GM18498 (cell line): ENCODE measurements around the gene HORMAD2.

Source experiments
- ATAC-seq: cut with Tn5 transposase; IDR thresholded peaks from one replicate; pipeline ENCODE4 v1.9.1; 2021; ENCODE audit warnings: mild to moderate bottlenecking, moderate library complexity; ENCODE audit not compliant: unreplicated experiment

The HORMAD2 gene

GRCh38 chr22:30224161-30224857 lies 144.0 kb downstream of the HORMAD2 start:
- no peak for ATAC-seq

GRCh38 chr22:30225220-30225927 lies 145.1 kb downstream of the HORMAD2 start:
- ATAC-seq: no peak

GRCh38 chr22:30226192-30226832 lies 146.0 kb downstream of the HORMAD2 start:
- no peak for ATAC-seq
